Measurements from ENCODE around the gene MAPKAP1.

GRCh38 chr9:125544988-125545651 is 161.9 kb downstream of the MAPKAP1 start:
- TF ChIP-seq CTCF (IDR thresholded peaks at IDR 0.05; ENCODE audit: insufficient read depth, low read length) (no peak), POLR2AphosphoS5 (IDR thresholded peaks at IDR 0.05; ENCODE audit: low read depth) (no peak), GABPA (IDR thresholded peaks at IDR 0.05; ENCODE audit: low read depth) (no peak), REST (IDR thresholded peaks at IDR 0.05; ENCODE audit: insufficient replicate concordance, low read depth) (no peak), SPI1 (IDR thresholded peaks at IDR 0.05; ENCODE audit: borderline replicate concordance, low read depth) (no peak)

All from HL-60 (cell line).